Gastroesophageal sphincter (tissue), 4 donors: ENCODE results near the gene CFAP46. TPM values are rescaled to one million over a fixed set of nuclear protein-coding genes. Genes with fewer than 3 reads are reported as not detected.

Experiments
- ATAC-seq: fragments of 150-250 bp; one replicate; pipeline ENCODE4 v1.9.1; 2016; ENCODE audit warnings: mild to moderate bottlenecking, moderate library complexity
- H3K27ac ChIP-seq, 4 donors: fragments of 200-600 bp; sonication (generic) in 3 of 4; 1 replicate in 3 of 4; 2 replicates in 1 of 4; pipeline ENCODE4 v1.5.1; 2016 to 2019
- H3K27me3 ChIP-seq: fragments of 200-600 bp; sonication (generic); one replicate; pipeline ENCODE4 v1.5.1; 2019
- H3K36me3 ChIP-seq, 2 donors: fragments of 200-600 bp; sonication (generic); one replicate each; pipeline ENCODE4 v1.5.1; 2019; ENCODE audit warnings: control low read depth in 1 of 2
- H3K4me1 ChIP-seq, 3 donors: fragments of 200-600 bp; sonication (generic); 1 replicate in 2 of 3; 2 replicates in 1 of 3; pipeline ENCODE4 v1.5.1; 2016 to 2019; ENCODE audit warnings: control low read depth in 2 of 3
- H3K4me3 ChIP-seq, 2 donors: fragments of 200-600 bp; sonication (generic); one replicate each; pipeline ENCODE4 v1.5.1; 2019; ENCODE audit warnings: mild to moderate bottlenecking in 1 of 2, moderate library complexity in 1 of 2
- H3K9me3 ChIP-seq, 3 donors: fragments of 200-600 bp; sonication (generic); one replicate each; pipeline ENCODE4 v1.5.1; 2017 to 2019; ENCODE audit warnings: control low read depth in 2 of 3
- CTCF ChIP-seq, 4 experiments: fragments of 200-600 bp in 2 of 4; fragments of 450-650 bp in 2 of 4; sonication (generic) in 1 of 4; IDR thresholded peaks; one replicate each; pipeline ENCODE4 v1.5.1; 2017 to 2019; ENCODE audit warnings: antibody characterized with exemption in 4 of 4, mild to moderate bottlenecking in 2 of 4, moderate library complexity in 2 of 4
- EP300 ChIP-seq: sonication (generic); formaldehyde crosslinking; IDR thresholded peaks from one replicate; pipeline ENCODE4 v1.6.1; 2017; ENCODE audit warnings: antibody characterized with exemption, mild to moderate bottlenecking
- POLR2A ChIP-seq, 2 donors: fragments of 450-650 bp; IDR thresholded peaks; one replicate each; pipeline ENCODE4 v1.6.1; 2017; ENCODE audit warnings: antibody characterized with exemption in 2 of 2, mild to moderate bottlenecking in 2 of 2, moderate library complexity in 1 of 2
- POLR2AphosphoS5 ChIP-seq: sonication (generic); formaldehyde crosslinking; IDR thresholded peaks from one replicate; pipeline ENCODE4 v1.6.1; 2017; ENCODE audit warnings: antibody characterized with exemption
- WGBS, 2 donors: methylation state at CpG; one replicate each; pipeline ENCODE4 v1.1.5; 2018; ENCODE audit warnings: low coverage in 1 of 2; 5-methylcytosine and 5-hydroxymethylcytosine counted together
- total RNA-seq, 4 donors: library from RNA; depleted of rRNA; stranded (reverse); fragments of >200 nt; gene quantifications; one replicate each; pipeline ENCODE4 v1.1.0, GENCODE V29; 2016

The CFAP46 gene
- total RNA-seq, 4 donors from 2014 or later, result 0.27 to 2.2 (median 0.30) TPM; not detected in 1

- Histone ChIP-seq H3K36me3 (no peaks in the 10 kb centered on the region), H3K27ac (no peak overlapping the region), H3K27me3 (peaks cover 84% of the 10 kb centered on the region), H3K4me3 (no peak overlapping the region), H3K9me3 (peaks cover 0 to 26% (median 0%) of the 10 kb centered on the region in 3 donors), H3K4me1 (peaks cover 0 to 10% (median 0%) of the 10 kb centered on the region in 3 donors)
- no peak for TF ChIP-seq POLR2A (IDR thresholded peaks at IDR 0.05)
- no peak for TF ChIP-seq EP300
- TF ChIP-seq POLR2AphosphoS5, result no peak
- no peak for TF ChIP-seq CTCF (IDR thresholded peaks at IDR 0.05)
- ATAC-seq, result no peak
- 75 to 85% methylated on average over 4 to 11 of the region's 13 CpGs for WGBS, 2 donors
Measured at GRCh38 chr10:132839061-132839460, 103.3 kb downstream of the CFAP46 start.

- peaks cover 89% of the 10 kb centered on the region for H3K27me3 ChIP-seq
- ATAC-seq, result no peak
- 65 to 72% methylated on average over 4 to 5 of the region's 21 CpGs for WGBS, 2 donors
Measured at GRCh38 chr10:132838346-132838970, 103.9 kb downstream of the CFAP46 start.

GRCh38 chr10:132837905-132838304, 104.5 kb downstream of the CFAP46 start:
- Histone ChIP-seq H3K36me3 (no peaks in the 10 kb centered on the region), H3K27ac (no peak overlapping the region), H3K4me3 (no peak overlapping the region), H3K4me1 (peaks cover 0 to 10% (median 0%) of the 10 kb centered on the region in 3 donors), H3K9me3 (peaks cover 0 to 18% (median 0%) of the 10 kb centered on the region in 3 donors), H3K27me3 (peaks cover 89% of the 10 kb centered on the region)
- WGBS, 2 donors, result no CpG with 5 or more reads among the region's 21 CpGs
- no peak for ATAC-seq
- no peak for TF ChIP-seq CTCF (IDR thresholded peaks at IDR 0.05)
- TF ChIP-seq POLR2A (IDR thresholded peaks at IDR 0.05), result no peak
- TF ChIP-seq EP300, result no peak
- no peak for TF ChIP-seq POLR2AphosphoS5

More at GRCh38 chr10:132838346-132838970, 103.9 kb downstream of the CFAP46 start:
- TF ChIP-seq POLR2AphosphoS5 (no peak), POLR2A (IDR thresholded peaks at IDR 0.05) (no peak), CTCF (IDR thresholded peaks at IDR 0.05) (no peak), EP300 (no peak)
- Histone ChIP-seq H3K36me3 (no peaks in the 10 kb centered on the region), H3K27ac (no peak overlapping the region), H3K4me1 (peaks cover 0 to 10% (median 0%) of the 10 kb centered on the region in 3 donors), H3K4me3 (no peak overlapping the region), H3K9me3 (peaks cover 0 to 24% (median 0%) of the 10 kb centered on the region in 3 donors)

- ATAC-seq, result no peak
- WGBS, 2 donors, result 23 to 43% methylated on average over 7 to 17 of the region's 34 CpGs
- TF ChIP-seq POLR2AphosphoS5 (no peak), CTCF (IDR thresholded peaks at IDR 0.05) (peak in 3 of 4 experiments; percentile 72 to 97 (median 88))
- Histone ChIP-seq H3K9me3 (peaks cover 0 to 9% (median 0%) of the 10 kb centered on the region in 3 donors), H3K27ac (no peak overlapping the region), H3K36me3 (no peaks in the 10 kb centered on the region), H3K4me1 (peaks cover 0 to 10% (median 0%) of the 10 kb centered on the region in 3 donors), H3K27me3 (peaks cover 89% of the 10 kb centered on the region), H3K4me3 (no peak overlapping the region)
Measured at GRCh38 chr10:132836832-132837540, 105.4 kb downstream of the CFAP46 start.
